Measurements from ENCODE around the gene HYAL4.
A peak's percentile ranks its signal among the peaks of the same experiment; 100 is the strongest.

Gene HYAL4

GRCh38 chr7:123905714-123906113 is 60.7 kb downstream of the HYAL4 start:
- DNase-seq = no peak

DNA sequence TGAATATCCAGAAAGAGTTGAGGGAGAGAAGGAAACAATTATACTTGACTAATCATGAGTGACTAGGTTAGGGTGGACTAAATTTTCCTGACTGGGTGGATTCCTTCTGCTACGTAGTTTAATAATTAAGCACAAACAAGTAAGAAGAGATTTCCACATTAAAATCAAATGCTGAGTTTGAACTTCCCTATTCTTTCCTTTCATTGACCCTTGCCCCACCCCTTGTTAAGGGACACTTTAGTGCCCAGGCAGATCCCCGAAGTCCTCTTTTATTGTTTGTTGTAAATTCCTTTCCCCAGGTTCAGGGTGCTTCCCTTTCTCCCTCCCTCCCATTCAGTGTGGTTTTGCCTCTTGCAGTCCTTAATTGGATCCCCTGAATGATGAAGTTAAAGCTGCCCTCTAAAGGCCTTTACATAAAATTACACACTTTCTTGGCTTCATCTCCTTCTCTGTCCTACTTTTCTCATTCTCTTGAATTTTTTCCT is 71.3 kb downstream of the HYAL4 start:
- peak; percentile 2 to 49 (median 24) for DNase-seq

GRCh38 chr7:123917878-123918277 is 72.9 kb downstream of the HYAL4 start:
- no peak for DNase-seq

DNA sequence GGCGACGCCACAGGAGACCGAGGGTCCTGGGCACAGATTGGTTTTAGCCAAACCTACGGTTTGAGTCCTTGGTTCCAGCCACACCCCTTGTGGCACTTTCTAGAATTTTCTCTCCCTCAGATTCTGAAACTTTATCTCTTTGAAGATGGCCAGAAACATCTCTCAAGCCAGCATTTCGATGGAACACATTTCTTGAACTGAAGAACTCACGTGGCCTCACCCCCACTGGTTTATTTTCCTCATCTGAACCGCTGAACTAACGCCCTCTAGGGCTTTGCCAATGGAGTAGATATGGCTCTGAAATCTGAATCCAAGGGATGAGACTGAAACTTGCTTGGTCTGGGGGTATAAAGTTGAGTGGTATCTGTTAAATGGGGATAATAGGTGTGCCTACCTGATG is 73.3 kb downstream of the HYAL4 start:
- DNase-seq = no peak

DNA sequence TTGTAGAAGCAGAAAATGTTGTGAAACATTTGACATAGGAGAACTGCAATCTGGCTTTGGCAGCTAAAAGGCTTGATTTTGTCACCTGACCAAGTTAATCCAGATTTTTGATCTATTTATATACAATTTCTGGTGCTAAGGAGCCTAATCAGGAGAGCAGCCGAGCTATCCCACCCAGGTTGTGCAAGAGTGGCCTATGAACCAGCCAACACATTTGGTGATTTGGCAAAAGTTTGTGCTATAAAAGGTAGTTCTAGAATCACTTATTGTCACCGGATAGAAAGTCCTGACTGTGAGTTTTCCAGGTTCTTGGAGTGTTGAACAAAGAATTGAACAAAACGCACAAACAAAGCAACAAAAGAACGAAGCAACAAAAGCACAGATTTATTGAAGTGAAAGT is 78.6 kb downstream of the HYAL4 start:
- no peak for DNase-seq

DNA sequence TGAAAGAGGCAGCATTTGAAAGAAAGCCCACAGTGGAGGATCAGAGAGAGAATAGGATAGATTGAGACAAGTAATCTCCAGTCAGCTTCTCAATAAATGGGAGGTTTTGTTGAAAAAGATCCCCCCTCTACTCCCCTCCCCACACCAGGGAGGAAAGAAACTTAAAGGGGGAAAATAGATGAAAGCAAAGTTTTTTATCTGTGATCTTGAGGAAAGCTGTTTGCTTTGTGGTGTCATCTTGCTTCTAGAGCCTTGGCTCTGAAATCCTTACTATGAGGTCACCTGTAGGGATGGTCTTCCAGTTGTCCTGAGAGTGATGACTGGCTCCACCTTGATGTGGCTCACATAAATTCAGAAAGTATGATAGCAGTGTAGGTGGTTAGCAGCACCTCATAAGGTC is 80.0 kb downstream of the HYAL4 start, which contains the start of gene SPAM1:
TSS of gene SPAM1 (plus strand) at position 301 of the 400 bp plus-strand sequence. CDS start 28,330 bp downstream, outside the sequence.
- no peak for DNase-seq

All from suppressor macrophage (primary cell).